ENCODE data around the gene PTPN6. TPM values are rescaled to one million over a fixed set of nuclear protein-coding genes. Genes with fewer than 3 reads are reported as not detected.

The PTPN6 gene
- total RNA-seq, 1 donor, result 0.36 TPM

DNA sequence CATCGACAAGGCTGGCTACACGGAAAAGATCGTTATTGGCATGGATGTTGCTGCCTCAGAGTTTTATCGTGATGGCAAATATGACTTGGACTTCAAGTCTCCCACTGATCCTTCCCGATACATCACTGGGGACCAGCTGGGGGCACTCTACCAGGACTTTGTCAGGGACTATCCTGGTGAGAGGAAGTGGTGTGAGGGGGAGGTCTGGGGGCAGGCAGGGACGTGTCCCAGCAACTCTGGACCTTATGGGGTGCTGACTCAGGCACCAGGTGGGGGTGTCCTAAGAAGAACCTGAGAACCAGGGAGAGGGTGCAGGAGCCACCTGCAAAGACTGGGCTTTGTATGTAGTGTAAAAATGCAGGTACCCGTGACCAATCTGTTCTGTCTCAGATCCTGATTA is 31.6 kb upstream of the PTPN6 start:
- Histone ChIP-seq H4K20me1 (ENCODE audit: insufficient read depth, low read length) (peaks cover 4% of the 10 kb centered on the region), H3K27me3 (ENCODE audit: insufficient read depth, low read length) (no peaks in the 10 kb centered on the region)

DNA sequence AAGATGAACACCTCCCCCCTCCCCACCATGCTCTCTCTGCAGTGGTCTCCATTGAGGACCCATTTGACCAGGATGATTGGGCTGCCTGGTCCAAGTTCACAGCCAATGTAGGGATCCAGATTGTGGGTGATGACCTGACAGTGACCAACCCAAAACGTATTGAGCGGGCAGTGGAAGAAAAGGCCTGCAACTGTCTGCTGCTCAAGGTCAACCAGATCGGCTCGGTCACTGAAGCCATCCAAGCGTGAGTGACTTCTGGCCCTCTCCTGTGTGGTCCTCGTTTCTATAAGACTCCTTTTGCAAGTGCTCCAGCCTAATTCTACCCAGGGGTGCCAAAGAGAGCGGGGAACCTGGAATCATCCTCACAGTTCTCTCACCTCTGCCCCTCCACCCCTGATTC is 29.6 kb upstream of the PTPN6 start:
- TF ChIP-seq, protein P1, sequence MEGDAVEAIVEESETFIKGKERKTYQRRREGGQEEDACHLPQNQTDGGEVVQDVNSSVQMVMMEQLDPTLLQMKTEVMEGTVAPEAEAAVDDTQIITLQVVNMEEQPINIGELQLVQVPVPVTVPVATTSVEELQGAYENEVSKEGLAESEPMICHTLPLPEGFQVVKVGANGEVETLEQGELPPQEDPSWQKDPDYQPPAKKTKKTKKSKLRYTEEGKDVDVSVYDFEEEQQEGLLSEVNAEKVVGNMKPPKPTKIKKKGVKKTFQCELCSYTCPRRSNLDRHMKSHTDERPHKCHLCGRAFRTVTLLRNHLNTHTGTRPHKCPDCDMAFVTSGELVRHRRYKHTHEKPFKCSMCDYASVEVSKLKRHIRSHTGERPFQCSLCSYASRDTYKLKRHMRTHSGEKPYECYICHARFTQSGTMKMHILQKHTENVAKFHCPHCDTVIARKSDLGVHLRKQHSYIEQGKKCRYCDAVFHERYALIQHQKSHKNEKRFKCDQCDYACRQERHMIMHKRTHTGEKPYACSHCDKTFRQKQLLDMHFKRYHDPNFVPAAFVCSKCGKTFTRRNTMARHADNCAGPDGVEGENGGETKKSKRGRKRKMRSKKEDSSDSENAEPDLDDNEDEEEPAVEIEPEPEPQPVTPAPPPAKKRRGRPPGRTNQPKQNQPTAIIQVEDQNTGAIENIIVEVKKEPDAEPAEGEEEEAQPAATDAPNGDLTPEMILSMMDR (IDR thresholded peaks at IDR 0.05; ENCODE audit: extremely low read depth, low read depth, low read length), result no peak
- Histone ChIP-seq H4K20me1 (ENCODE audit: insufficient read depth, low read length) (no peaks in the 10 kb centered on the region), H3K27me3 (ENCODE audit: insufficient read depth, low read length) (no peaks in the 10 kb centered on the region), H3K79me2 (ENCODE audit: insufficient read depth, low read length) (peaks cover 3% of the 10 kb centered on the region), H3K4me1 (ENCODE audit: insufficient read depth, low read length) (peaks cover 32% of the 10 kb centered on the region), H3K27ac (ENCODE audit: low read depth, low read length) (no peak overlapping the region), H3K4me3 (ENCODE audit: insufficient read depth, low read length) (no peak overlapping the region), H3K9me3 (ENCODE audit: low read depth, low read length) (no peaks in the 10 kb centered on the region), H3K36me3 (ENCODE audit: insufficient read depth, low read length) (peaks cover 25% of the 10 kb centered on the region), H2AFZ (ENCODE audit: low read length) (no peak overlapping the region), H3K4me2 (ENCODE audit: insufficient read depth, low read length) (no peak overlapping the region)
- DNase-seq (ENCODE audit: insufficient read length, low spot score, missing footprints), result no peak

More for the DNA sequence above, 31.6 kb upstream of the PTPN6 start:
- peaks cover 18% of the 10 kb centered on the region for H3K79me2 ChIP-seq (ENCODE audit: insufficient read depth, low read length)
- peaks cover 26% of the 10 kb centered on the region for H3K36me3 ChIP-seq (ENCODE audit: insufficient read depth, low read length)
- H3K27ac ChIP-seq (ENCODE audit: low read depth, low read length), result no peak overlapping the region
- H3K4me1 ChIP-seq (ENCODE audit: insufficient read depth, low read length), result peaks cover 19% of the 10 kb centered on the region
- H3K9me3 ChIP-seq (ENCODE audit: low read depth, low read length), result no peaks in the 10 kb centered on the region
- DNase-seq (ENCODE audit: insufficient read length, low spot score, missing footprints), result peak; percentile 41
- H3K4me3 ChIP-seq (ENCODE audit: insufficient read depth, low read length), result no peak overlapping the region
- no peak overlapping the region for H3K4me2 ChIP-seq (ENCODE audit: insufficient read depth, low read length)
- no peak overlapping the region for H2AFZ ChIP-seq (ENCODE audit: low read length)
- TF ChIP-seq, protein P1 (IDR thresholded peaks at IDR 0.05; ENCODE audit: extremely low read depth, low read depth, low read length), result no peak

- H3K4me1 ChIP-seq (ENCODE audit: insufficient read depth, low read length), result peaks cover 34% of the 10 kb centered on the region
- H3K27ac ChIP-seq (ENCODE audit: low read depth, low read length), result no peak overlapping the region
- H3K36me3 ChIP-seq (ENCODE audit: insufficient read depth, low read length), result peaks cover 22% of the 10 kb centered on the region
- H4K20me1 ChIP-seq (ENCODE audit: insufficient read depth, low read length), result no peaks in the 10 kb centered on the region
- H2AFZ ChIP-seq (ENCODE audit: low read length), result no peak overlapping the region
- no peak overlapping the region for H3K4me2 ChIP-seq (ENCODE audit: insufficient read depth, low read length)
- H3K79me2 ChIP-seq (ENCODE audit: insufficient read depth, low read length), result peaks cover 8% of the 10 kb centered on the region
- H3K9me3 ChIP-seq (ENCODE audit: low read depth, low read length), result no peaks in the 10 kb centered on the region
- TF ChIP-seq, protein P1 (IDR thresholded peaks at IDR 0.05; ENCODE audit: extremely low read depth, low read depth, low read length), result no peak
- H3K4me3 ChIP-seq (ENCODE audit: insufficient read depth, low read length), result no peak overlapping the region
- H3K27me3 ChIP-seq (ENCODE audit: insufficient read depth, low read length), result no peaks in the 10 kb centered on the region
- peak; percentile 68 for DNase-seq (ENCODE audit: insufficient read length, low spot score, missing footprints)
Measured at GRCh38 chr12:6921996-6922946, 28.9 kb upstream of the PTPN6 start.

GRCh38 chr12:6923003-6923732 is 28.0 kb upstream of the PTPN6 start:
- Histone ChIP-seq H3K36me3 (ENCODE audit: insufficient read depth, low read length) (peaks cover 20% of the 10 kb centered on the region), H3K4me3 (ENCODE audit: insufficient read depth, low read length) (no peak overlapping the region), H4K20me1 (ENCODE audit: insufficient read depth, low read length) (no peaks in the 10 kb centered on the region), H3K4me1 (ENCODE audit: insufficient read depth, low read length) (peaks cover 30% of the 10 kb centered on the region), H3K27me3 (ENCODE audit: insufficient read depth, low read length) (no peaks in the 10 kb centered on the region), H2AFZ (ENCODE audit: low read length) (no peak overlapping the region), H3K4me2 (ENCODE audit: insufficient read depth, low read length) (no peak overlapping the region), H3K9me3 (ENCODE audit: low read depth, low read length) (no peaks in the 10 kb centered on the region), H3K27ac (ENCODE audit: low read depth, low read length) (no peak overlapping the region), H3K79me2 (ENCODE audit: insufficient read depth, low read length) (peaks cover 13% of the 10 kb centered on the region)
- peak; percentile 30 for DNase-seq (ENCODE audit: insufficient read length, low spot score, missing footprints)
- TF ChIP-seq, protein P1 (IDR thresholded peaks at IDR 0.05; ENCODE audit: extremely low read depth, low read depth, low read length), result no peak
